GM19240 (cell line): ENCODE results near the gene ENPP7.
A peak's percentile ranks its signal among the peaks of the same experiment; 100 is the strongest.

Experiments used
- DNase-seq: peaks from one replicate; pipeline ENCODE4 v3.0.0; 2011; ENCODE audit warnings: low spot score; ENCODE audit not compliant: insufficient read length

ENPP7 gene

GRCh38 chr17:79702550-79703236 is 28.1 kb upstream of the ENPP7 start:
- no peak for DNase-seq

- DNase-seq: no peak
Measured at GRCh38 chr17:79704691-79705090, 26.1 kb upstream of the ENPP7 start.

- no peak for DNase-seq
Measured at GRCh38 chr17:79705674-79706073, 25.1 kb upstream of the ENPP7 start.

GRCh38 chr17:79706931-79707850 is 23.6 kb upstream of the ENPP7 start:
- DNase-seq: no peak

GRCh38 chr17:79707931-79708891 is 22.5 kb upstream of the ENPP7 start:
- peak; percentile 59 for DNase-seq

GRCh38 chr17:79711715-79712305 is 18.9 kb upstream of the ENPP7 start:
- DNase-seq: no peak

GRCh38 chr17:79713391-79713790 is 17.4 kb upstream of the ENPP7 start:
- DNase-seq: no peak

- DNase-seq: no peak
Measured at GRCh38 chr17:79714176-79715097, 16.3 kb upstream of the ENPP7 start.

GRCh38 chr17:79715098-79715942 is 15.4 kb upstream of the ENPP7 start:
- DNase-seq: no peak

GRCh38 chr17:79715943-79716797 is 14.6 kb upstream of the ENPP7 start:
- DNase-seq: no peak

GRCh38 chr17:79720705-79721292 is 9.9 kb upstream of the ENPP7 start:
- no peak for DNase-seq

- DNase-seq: no peak
Measured at GRCh38 chr17:79721993-79722671, 8.6 kb upstream of the ENPP7 start.

GRCh38 chr17:79722787-79723186 is 8.0 kb upstream of the ENPP7 start:
- no peak for DNase-seq

- peak; percentile 95 for DNase-seq
Measured at GRCh38 chr17:79728169-79728907, 2.4 kb upstream of the ENPP7 start.

GRCh38 chr17:79728908-79729471 is 1.8 kb upstream of the ENPP7 start:
- DNase-seq: no peak

- DNase-seq: no peak
Measured at GRCh38 chr17:79729761-79730160, 982 bp upstream of the ENPP7 start.
